Erythroblast (primary cell): ENCODE results near the gene ZBTB42.

Experiments used
- GATA1 ChIP-seq: IDR thresholded peaks from 2 replicates; pipeline ENCODE4 v1.6.1; 2011; ENCODE audit warnings: low read depth, mild to moderate bottlenecking, control low read depth, low read length, moderate library complexity
- POLR2A ChIP-seq: IDR thresholded peaks from 2 replicates; pipeline ENCODE4 v1.6.1; 2011; ENCODE audit warnings: mild to moderate bottlenecking, low read length

DNA sequence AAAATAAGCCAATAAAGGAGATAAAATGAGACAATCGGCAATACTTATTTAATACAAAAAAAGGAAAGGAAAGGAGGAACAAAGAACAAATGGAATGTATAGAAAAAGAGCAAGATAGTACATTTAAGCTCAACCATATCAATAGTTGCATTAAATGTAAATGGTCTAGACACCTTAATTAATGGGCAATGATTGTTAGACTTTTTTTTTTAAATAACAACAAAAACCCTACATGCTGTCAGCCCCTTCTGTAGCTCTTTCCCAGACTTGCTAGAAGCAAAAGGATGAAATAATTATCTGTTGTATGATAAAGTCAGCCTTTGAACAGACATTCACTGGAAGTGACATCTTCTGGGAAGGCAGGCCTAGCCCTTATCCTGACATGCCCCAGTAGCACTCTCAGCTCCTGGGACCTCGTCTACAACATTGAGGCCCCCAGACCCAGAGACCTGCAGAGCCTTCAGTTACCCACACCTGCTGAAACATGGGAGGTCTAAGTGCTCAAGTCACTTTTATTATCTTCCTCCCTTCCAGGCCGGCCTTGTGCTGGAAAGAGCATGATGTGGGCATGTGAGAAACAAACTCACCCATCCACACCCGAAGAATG, 34.5 kb upstream of the ZBTB42 start:
- TF ChIP-seq POLR2A, result no peak
- TF ChIP-seq GATA1, result no peak
